Neutrophil (primary cell): ENCODE results near the gene DHRS4L2.
A peak's percentile ranks its signal among the peaks of the same experiment; 100 is the strongest.
"Not testable (repeated sequence)": the region's sequence is repeated elsewhere in the genome, so short reads cannot be mapped to it uniquely, and the experiment has no call there.

Source experiments
- H3K27ac ChIP-seq: fragments of 200-600 bp; sonication (generic); 2 replicates; pipeline ENCODE4 v1.5.1; 2016; ENCODE audit warnings: mild to moderate bottlenecking, moderate library complexity
- H3K27me3 ChIP-seq: fragments of 200-600 bp; sonication (generic); 2 replicates; pipeline ENCODE4 v1.6.0; 2016; ENCODE audit warnings: mild to moderate bottlenecking
- H3K36me3 ChIP-seq: fragments of 200-600 bp; sonication (generic); 2 replicates; pipeline ENCODE4 v1.5.1; 2017
- H3K4me1 ChIP-seq, 2 experiments: fragments of 200-600 bp in 1 of 2; sonication (generic) in 1 of 2; 1 replicate in 1 of 2; 2 replicates in 1 of 2; pipeline versions ENCODE4 v1.5.1 to v1.6.1; 2013 to 2016; ENCODE audit warnings: low read depth in 1 of 2, low read length in 1 of 2, mild to moderate bottlenecking in 1 of 2, moderate library complexity in 1 of 2; ENCODE audit not compliant: control insufficient read depth in 1 of 2, insufficient read depth in 1 of 2
- H3K4me3 ChIP-seq, 2 experiments: fragments of 200-600 bp in 1 of 2; sonication (generic) in 1 of 2; 1 replicate in 1 of 2; 2 replicates in 1 of 2; pipeline ENCODE4 v1.5.1; 2013 to 2016; ENCODE audit warnings: low read depth in 1 of 2, low read length in 1 of 2, mild to moderate bottlenecking in 1 of 2, moderate library complexity in 1 of 2
- H3K9me3 ChIP-seq: fragments of 200-600 bp; sonication (generic); 2 replicates; pipeline ENCODE4 v1.5.1; 2016
- TF ChIP-seq, protein P1 (sequence below): fragments of 200-600 bp; sonication (generic); IDR thresholded peaks from 2 replicates; pipeline ENCODE4 v1.5.1; 2016; ENCODE audit warnings: antibody characterized with exemption

The DHRS4L2 gene

DNA sequence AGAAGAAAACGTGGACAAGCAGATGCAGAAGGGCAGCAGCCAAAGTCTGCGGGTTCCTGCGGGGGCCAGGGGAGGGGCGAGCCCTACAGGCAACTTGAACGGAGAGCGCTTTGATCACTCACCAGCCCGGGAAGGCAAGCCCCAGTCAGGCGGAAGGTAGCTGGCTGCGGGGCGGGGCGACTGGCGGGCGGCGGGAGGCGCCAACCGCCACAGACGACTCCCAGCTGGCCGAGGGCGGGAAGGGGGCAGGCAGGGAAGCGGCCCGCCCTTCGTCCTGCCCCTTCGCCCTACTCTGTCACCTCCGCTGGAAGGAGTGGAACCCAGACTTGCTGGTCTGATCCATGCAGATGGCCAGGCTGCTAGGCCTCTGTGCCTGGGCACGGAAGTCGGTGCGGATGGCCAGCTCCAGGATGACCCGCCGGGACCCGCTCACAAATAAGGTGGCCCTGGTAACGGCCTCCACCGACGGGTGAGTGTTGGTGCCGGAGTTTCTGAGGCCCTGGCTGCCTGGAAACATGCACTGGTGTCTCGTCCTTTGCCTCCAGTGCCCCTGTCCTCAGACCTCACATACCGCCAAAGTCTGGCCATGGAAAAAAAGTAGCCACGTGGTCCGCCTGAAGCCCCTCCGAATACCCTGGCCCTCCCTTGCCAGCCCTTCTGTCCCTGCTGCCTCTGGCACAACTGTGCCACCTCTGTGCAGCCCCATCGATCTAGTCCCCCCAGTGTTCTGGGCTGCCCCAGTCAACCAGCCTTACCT lies at the start of gene DHRS4L2:
Gene DHRS4L2 (plus strand): TSS at position 323 of the 757 bp plus-strand sequence. CDS start 19 bp downstream, at position 342.
- not testable (repeated sequence) for H3K36me3 ChIP-seq, H3K27me3 ChIP-seq, H3K9me3 ChIP-seq
- Histone ChIP-seq H3K27ac (peak within 1 kb of the TSS; percentile 4), H3K4me3 (peak within 1 kb of the TSS; percentile 24 to 60), H3K4me1 (peaks cover 6 to 13% of the 10 kb centered on the region in 2 experiments)

DNA sequence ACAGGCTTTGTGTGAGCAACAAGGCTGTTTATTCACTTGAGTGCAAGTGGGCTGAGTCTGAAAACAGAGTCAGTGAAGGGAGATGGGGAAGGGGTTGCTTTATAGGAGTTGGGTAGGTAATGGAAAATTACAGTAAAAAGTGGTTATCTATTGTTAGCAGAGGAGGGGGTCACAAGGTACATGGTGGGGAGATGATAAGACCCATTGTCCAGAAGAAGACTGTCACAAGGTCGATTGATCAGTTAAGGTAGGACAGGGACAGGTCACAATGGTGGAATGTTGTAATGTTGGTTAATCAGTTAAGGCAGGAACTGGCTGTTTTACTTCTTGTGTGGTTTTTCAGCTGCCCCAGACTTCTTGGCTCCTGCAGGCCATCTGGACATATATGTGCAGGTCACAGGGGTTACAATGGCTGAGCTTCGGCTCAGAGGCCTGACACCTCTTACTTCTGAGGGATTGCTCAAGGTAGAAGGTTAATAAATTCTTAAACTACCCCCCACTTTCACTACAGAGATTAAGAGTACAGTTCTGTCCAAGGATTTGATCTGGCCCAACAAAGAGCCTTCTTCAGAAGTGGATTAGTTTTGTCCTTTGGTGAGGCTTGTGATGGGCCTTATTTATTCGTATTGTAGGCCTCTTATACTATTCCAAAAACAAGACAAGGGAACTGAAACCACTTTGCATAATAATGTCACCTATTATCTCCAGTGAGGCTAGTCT lies 49.0 kb upstream of the DHRS4L2 start:
- no peaks in the 10 kb centered on the region for H3K27me3 ChIP-seq
- H3K4me3 ChIP-seq, result no peak overlapping the region
- TF ChIP-seq, protein P1, sequence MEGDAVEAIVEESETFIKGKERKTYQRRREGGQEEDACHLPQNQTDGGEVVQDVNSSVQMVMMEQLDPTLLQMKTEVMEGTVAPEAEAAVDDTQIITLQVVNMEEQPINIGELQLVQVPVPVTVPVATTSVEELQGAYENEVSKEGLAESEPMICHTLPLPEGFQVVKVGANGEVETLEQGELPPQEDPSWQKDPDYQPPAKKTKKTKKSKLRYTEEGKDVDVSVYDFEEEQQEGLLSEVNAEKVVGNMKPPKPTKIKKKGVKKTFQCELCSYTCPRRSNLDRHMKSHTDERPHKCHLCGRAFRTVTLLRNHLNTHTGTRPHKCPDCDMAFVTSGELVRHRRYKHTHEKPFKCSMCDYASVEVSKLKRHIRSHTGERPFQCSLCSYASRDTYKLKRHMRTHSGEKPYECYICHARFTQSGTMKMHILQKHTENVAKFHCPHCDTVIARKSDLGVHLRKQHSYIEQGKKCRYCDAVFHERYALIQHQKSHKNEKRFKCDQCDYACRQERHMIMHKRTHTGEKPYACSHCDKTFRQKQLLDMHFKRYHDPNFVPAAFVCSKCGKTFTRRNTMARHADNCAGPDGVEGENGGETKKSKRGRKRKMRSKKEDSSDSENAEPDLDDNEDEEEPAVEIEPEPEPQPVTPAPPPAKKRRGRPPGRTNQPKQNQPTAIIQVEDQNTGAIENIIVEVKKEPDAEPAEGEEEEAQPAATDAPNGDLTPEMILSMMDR, result no peak
- no peaks in the 10 kb centered on the region for H3K9me3 ChIP-seq
- no peak overlapping the region for H3K27ac ChIP-seq
- no peaks in the 10 kb centered on the region for H3K36me3 ChIP-seq
- H3K4me1 ChIP-seq, result no peaks in the 10 kb centered on the region

DNA sequence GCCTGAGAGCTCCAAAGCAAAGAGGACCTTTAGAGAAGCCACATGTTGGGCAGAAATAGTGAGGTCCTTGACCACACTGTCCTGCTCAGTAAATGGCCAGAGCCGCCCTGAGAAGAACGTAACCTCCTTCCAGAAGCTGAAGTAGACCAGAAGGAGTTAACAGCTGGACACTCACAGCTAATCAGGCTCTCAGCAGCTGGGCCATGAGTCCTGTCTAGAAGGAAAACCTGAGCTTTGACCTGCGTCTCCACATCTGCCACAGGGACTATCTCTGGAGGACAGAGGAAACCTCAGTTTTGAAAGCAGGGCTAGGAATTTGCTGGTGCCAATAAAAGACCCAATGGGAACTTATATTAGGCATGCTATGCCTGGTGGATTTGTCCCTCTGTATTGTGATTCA lies 47.5 kb upstream of the DHRS4L2 start:
- no peak overlapping the region for H3K4me3 ChIP-seq
- H3K9me3 ChIP-seq, result no peaks in the 10 kb centered on the region
- no peaks in the 10 kb centered on the region for H3K27me3 ChIP-seq
- H3K27ac ChIP-seq, result no peak overlapping the region
- no peaks in the 10 kb centered on the region for H3K36me3 ChIP-seq
- H3K4me1 ChIP-seq, result no peaks in the 10 kb centered on the region
- TF ChIP-seq, protein P1, result no peak

DNA sequence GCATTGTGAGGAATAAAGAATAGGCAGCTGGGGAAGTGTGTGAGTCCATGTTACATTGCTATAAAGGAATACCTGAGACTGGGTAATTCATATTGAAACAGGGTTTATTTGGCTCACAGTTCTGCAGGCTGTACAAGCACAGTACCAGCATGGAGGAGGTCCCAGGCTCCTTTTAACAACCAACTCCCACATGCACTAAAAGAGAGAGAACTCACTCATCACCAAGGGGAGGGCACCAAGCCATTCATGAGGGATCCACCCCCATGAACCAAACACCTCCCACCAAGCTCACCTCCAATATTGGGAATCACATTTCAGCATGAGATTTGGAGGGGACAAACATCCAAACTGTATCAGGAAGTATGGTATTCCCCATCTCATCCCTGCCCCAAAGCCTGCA lies 47.1 kb upstream of the DHRS4L2 start:
- Histone ChIP-seq H3K4me3 (no peak overlapping the region), H3K4me1 (no peaks in the 10 kb centered on the region), H3K27ac (no peak overlapping the region), H3K27me3 (no peaks in the 10 kb centered on the region), H3K9me3 (no peaks in the 10 kb centered on the region), H3K36me3 (no peaks in the 10 kb centered on the region)
- TF ChIP-seq, protein P1, result no peak

DNA sequence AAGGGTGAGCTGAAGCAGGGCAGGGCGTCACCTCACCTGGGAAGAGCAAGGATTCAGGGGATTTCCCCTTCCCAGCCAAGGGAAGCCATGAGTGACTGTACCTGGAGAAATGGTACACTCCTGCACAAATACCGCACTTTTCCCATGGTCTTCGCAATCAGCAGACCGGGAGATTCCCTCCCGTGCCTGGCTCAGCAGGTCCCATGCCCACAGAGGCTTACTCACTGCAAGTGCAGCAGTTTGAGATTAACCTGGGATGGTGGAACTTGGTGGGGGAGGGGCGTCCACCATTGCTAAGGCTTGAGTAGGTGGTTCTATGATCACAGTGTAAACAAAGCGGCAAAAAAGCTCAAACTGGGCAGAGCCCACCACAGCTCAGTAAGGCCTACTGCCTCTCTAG lies 46.1 kb upstream of the DHRS4L2 start:
- H3K36me3 ChIP-seq, result no peaks in the 10 kb centered on the region
- no peak overlapping the region for H3K4me3 ChIP-seq
- no peaks in the 10 kb centered on the region for H3K4me1 ChIP-seq
- no peaks in the 10 kb centered on the region for H3K9me3 ChIP-seq
- H3K27ac ChIP-seq, result no peak overlapping the region
- TF ChIP-seq, protein P1, result no peak
- H3K27me3 ChIP-seq, result no peaks in the 10 kb centered on the region

DNA sequence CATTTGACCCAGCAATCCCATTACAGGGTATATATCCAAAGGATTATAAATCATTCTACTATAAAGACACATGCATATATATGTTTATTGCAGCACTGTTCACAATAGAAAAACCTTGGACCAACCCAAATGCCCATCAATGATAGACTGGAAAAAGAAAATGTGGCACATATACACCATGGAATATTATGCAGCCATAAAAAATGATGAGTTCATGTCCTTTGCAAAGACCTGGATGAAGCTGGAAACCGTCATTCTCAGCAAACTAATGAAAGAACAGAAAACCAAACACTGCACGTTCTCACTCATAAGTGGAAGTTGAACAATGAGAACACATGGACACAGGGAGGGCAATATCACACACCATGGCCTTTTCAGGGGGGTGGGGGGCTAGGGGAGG lies 39.7 kb upstream of the DHRS4L2 start:
- H3K4me3 ChIP-seq, H3K9me3 ChIP-seq, H3K36me3 ChIP-seq, H3K27me3 ChIP-seq, H3K27ac ChIP-seq, H3K4me1 ChIP-seq: not testable (repeated sequence)
